Right lobe of liver (tissue), 6 donors: Measurements from ENCODE around the gene C2. TPM values are rescaled to one million over a fixed set of nuclear protein-coding genes. Genes with fewer than 3 reads are reported as not detected.
A peak's percentile ranks its signal among the peaks of the same experiment; 100 is the strongest.

ENCODE experiments used
- ATAC-seq, 4 donors: fragments of 200-7000 bp; cut with Tn5 transposase; one replicate each; pipeline ENCODE4 v1.9.1; 2020; ENCODE audit warnings: mild to moderate bottlenecking in 4 of 4, moderate library complexity in 4 of 4
- DNase-seq, 3 donors: peaks; one replicate each; pipeline ENCODE4 v3.0.0-alpha.2; 2020
- H3K27ac ChIP-seq, 3 donors: fragments of 200-600 bp; one replicate each; pipeline ENCODE4 v1.8.0; 2022
- H3K27me3 ChIP-seq, 2 donors: fragments of 200-600 bp; one replicate each; pipeline ENCODE4 v1.8.0; 2022
- H3K36me3 ChIP-seq, 4 donors: fragments of 200-600 bp; sonication (generic) in 1 of 4; one replicate each; pipeline versions ENCODE4 v1.5.1 to v1.8.0; 2017 to 2022; ENCODE audit warnings: control low read depth in 1 of 4
- H3K4me1 ChIP-seq, 4 donors: fragments of 200-600 bp; sonication (generic) in 1 of 4; one replicate each; pipeline versions ENCODE4 v1.5.1 to v1.8.0; 2017 to 2022; ENCODE audit warnings: control low read depth in 1 of 4
- H3K4me3 ChIP-seq, 3 donors: fragments of 200-600 bp; one replicate each; pipeline ENCODE4 v1.8.0; 2022
- H3K9me3 ChIP-seq, 4 donors: fragments of 200-600 bp; sonication (generic) in 1 of 4; one replicate each; pipeline versions ENCODE4 v1.5.1 to v1.8.0; 2017 to 2022; ENCODE audit warnings: control low read depth in 1 of 4
- POLR2A ChIP-seq: fragments of 450-650 bp; IDR thresholded peaks from one replicate; pipeline ENCODE4 v1.6.1; 2017; ENCODE audit warnings: antibody characterized with exemption, mild to moderate bottlenecking
- WGBS: methylation state at CpG from one replicate; pipeline ENCODE4 v1.1.6; 2018; ENCODE audit warnings: low coverage, low lambda C conversion rate; ENCODE audit not compliant: insufficient coverage; ENCODE audit errors: missing lambda C conversion rate; 5-methylcytosine and 5-hydroxymethylcytosine counted together
- intact Hi-C, 2 donors: fragments of 100-400 bp; cut with DNase I; formaldehyde crosslinking; loops; one replicate each; pipeline versions ENCODE4 v1.11.2 to v1.14.1; 2022
- total RNA-seq, 6 experiments: library from RNA; depleted of rRNA in 2 of 6; stranded (reverse); fragments of >200 nt in 2 of 6; fragmentation: NEBNext Ultra II Directional in 3 of 6; extraction: Animal tissue kit (Norgen Biotek cat#: 25700) in 3 of 6; gene quantifications; one replicate each; pipeline versions ENCODE4 v1.1.0 to v1.2.4, GENCODE V29; 2016 to 2023
- TF ChIP-seq, protein P1 (sequence below), 4 donors: fragments of 200-600 bp in 3 of 4; fragments of 450-650 bp in 1 of 4; IDR thresholded peaks; one replicate each; pipeline versions ENCODE4 v1.5.1 to v1.8.0; 2016 to 2022; ENCODE audit warnings: antibody characterized with exemption in 4 of 4, mild to moderate bottlenecking in 2 of 4
- donor health status: DM: no; HTN: yes; CAD: no.
- donor health status: DM: no; HTN: no; CAD: no.
- donor health status: DM: no; HTN: no; CAD: no.
- donor health status: DM: no; HTN: yes; CAD: no.
- donor health status: DM: no; HTN: yes; CAD: no.

The C2 gene
- total RNA-seq, 6 experiments from 2014 or later: 309 to 739 (median 533) TPM

DNA sequence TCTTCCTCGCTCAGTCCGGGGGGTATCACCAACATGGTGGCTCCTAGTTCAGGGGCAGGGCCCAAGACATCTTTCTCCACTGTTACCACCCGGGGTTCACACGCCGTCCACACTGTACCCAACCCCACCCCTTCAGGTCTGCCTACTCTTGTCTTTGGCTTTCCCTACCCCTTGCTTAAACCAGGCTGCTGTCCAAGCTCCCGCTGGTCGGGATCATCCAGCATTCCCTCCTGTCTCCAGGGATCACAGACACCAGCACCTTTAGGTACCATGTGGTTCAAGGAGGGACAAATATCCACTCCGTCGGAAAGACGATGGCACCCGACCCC, 30.9 kb downstream of the C2 start:
- H3K36me3 ChIP-seq: peaks cover 0 to 62% (median 25%) of the 10 kb centered on the region in 4 donors

DNA sequence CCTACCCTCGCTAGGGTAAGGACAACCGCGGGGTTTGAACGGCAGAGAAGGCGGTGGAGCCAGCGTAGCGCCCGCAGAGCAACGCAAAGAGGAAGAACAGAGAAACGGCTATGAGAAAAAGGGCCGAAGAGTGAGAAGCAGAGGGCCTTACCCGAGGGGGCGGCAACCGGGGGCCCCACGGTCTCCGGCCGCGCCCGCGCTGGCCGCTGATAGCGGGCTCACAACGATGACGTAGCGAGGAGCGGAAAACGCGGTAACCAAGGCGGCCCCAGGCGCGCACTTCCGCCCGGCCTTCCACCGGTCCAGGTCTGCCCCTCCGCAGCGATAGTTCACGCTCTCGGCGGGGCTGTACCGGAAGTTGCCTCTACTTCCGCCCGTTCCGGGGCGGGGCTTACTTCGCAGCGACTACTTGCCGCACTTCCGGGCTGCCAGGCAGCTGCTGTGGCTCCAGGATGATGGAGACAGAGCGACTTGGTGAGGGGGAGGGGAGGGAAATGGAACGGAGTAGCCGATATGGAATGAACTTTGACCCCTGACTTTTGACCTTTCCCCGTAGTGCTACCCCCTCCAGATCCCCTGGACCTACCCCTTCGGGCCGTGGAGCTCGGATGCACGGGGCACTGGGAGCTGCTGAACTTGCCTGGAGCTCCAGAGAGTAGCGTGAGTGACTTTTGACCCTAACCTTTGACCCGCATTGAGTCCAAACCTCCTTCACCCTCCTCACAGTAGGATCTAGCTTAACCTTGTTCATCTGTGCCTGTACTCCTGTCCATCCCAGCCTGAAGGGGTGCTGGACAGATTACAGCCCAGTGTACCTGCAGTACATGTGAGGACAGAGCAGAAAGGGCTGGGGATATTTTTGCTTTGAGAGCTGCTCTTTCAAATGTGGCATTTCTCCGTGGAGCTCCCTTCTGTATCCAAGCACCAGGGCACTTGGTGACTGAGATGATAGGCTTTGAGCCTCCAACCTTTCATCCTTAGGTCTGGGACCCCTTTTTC, 31.5 kb downstream of the C2 start, which contains the start of the genes NELFE and SKIC2:
TSS of gene NELFE (minus strand) at position 231 of the 999 bp plus-strand sequence. CDS start 525 bp downstream, outside the sequence.
TSS of gene SKIC2 (plus strand) at position 435 of the 999 bp plus-strand sequence. CDS start at position 453, 18 bp downstream.
- TF ChIP-seq POLR2A: peak; percentile 69
- TF ChIP-seq, protein P1, sequence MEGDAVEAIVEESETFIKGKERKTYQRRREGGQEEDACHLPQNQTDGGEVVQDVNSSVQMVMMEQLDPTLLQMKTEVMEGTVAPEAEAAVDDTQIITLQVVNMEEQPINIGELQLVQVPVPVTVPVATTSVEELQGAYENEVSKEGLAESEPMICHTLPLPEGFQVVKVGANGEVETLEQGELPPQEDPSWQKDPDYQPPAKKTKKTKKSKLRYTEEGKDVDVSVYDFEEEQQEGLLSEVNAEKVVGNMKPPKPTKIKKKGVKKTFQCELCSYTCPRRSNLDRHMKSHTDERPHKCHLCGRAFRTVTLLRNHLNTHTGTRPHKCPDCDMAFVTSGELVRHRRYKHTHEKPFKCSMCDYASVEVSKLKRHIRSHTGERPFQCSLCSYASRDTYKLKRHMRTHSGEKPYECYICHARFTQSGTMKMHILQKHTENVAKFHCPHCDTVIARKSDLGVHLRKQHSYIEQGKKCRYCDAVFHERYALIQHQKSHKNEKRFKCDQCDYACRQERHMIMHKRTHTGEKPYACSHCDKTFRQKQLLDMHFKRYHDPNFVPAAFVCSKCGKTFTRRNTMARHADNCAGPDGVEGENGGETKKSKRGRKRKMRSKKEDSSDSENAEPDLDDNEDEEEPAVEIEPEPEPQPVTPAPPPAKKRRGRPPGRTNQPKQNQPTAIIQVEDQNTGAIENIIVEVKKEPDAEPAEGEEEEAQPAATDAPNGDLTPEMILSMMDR (IDR thresholded peaks at IDR 0.05): no peak
- Histone ChIP-seq H3K9me3 (no peaks in the 10 kb centered on the region), H3K36me3 (peaks cover 0 to 62% (median 27%) of the 10 kb centered on the region in 4 donors), H3K27me3 (no peaks in the 10 kb centered on the region), H3K4me3 (peak within 1 kb of the TSS; percentile 86 to 91 (median 87)), H3K27ac (peak within 1 kb of the TSS; percentile 59 to 81 (median 65)), H3K4me1 (peaks cover 0 to 19% (median 7%) of the 10 kb centered on the region in 4 donors)
- intact Hi-C loops: loop anchor here in 1 of 2 donors (10.0 kb wide), 1 partner anchor 54 kb away; the partner anchor contains the start of gene ZBTB12
- DNase-seq (peak; percentile 98 to 99 (median 99)), ATAC-seq (peak; percentile 96 to 98 (median 98))
- WGBS: 0% methylated on average over 5 of the region's 59 CpGs

More for the DNA sequence above, 30.9 kb downstream of the C2 start:
- TF ChIP-seq, protein P1 (IDR thresholded peaks at IDR 0.05): no peak
- ATAC-seq: peak; percentile 3 to 24 (median 4)
- Histone ChIP-seq H3K27me3 (no peaks in the 10 kb centered on the region), H3K4me3 (peak overlapping the region; percentile 86 to 91 (median 87)), H3K4me1 (peaks cover 0 to 19% (median 7%) of the 10 kb centered on the region in 4 donors), H3K9me3 (no peaks in the 10 kb centered on the region), H3K27ac (peak overlapping the region; percentile 59 to 81 (median 65))
- intact Hi-C loops: loop anchor here in 1 of 2 donors (10.0 kb wide), 1 partner anchor 54 kb away; the partner anchor contains the start of gene ZBTB12
- DNase-seq: no peak
- WGBS: 13% methylated on average over 8 of the region's 11 CpGs

DNA sequence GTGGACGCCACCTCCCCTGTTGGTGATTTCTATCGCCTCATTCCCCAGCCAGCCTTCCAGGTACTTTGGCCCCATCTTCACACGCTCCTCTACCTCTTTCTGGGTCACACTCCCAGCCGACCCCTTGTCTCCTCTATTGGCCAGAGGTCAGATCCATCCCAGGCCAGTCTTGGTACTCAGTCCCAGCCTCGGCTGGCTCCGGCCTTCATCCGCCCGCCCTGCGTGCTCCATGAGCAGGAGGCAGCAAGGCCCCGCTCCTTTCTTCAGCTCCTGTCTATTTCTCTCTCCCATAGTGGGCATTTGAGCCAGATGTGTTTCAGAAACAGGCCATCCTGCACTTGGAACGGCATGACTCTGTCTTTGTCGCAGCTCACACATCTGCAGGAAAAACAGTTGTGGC, 34.1 kb downstream of the C2 start:
- ATAC-seq (no peak), DNase-seq (no peak)
- Histone ChIP-seq H3K36me3 (peaks cover 13 to 58% (median 33%) of the 10 kb centered on the region in 4 donors), H3K27me3 (no peaks in the 10 kb centered on the region), H3K9me3 (no peaks in the 10 kb centered on the region), H3K4me3 (no peak overlapping the region), H3K4me1 (peaks cover 0 to 34% (median 15%) of the 10 kb centered on the region in 4 donors), H3K27ac (no peak overlapping the region)
- WGBS: 93% methylated on average over 11 of the region's 12 CpGs
- intact Hi-C loops: no loop called here
- no peak for TF ChIP-seq POLR2A
- TF ChIP-seq, protein P1 (IDR thresholded peaks at IDR 0.05): no peak

DNA sequence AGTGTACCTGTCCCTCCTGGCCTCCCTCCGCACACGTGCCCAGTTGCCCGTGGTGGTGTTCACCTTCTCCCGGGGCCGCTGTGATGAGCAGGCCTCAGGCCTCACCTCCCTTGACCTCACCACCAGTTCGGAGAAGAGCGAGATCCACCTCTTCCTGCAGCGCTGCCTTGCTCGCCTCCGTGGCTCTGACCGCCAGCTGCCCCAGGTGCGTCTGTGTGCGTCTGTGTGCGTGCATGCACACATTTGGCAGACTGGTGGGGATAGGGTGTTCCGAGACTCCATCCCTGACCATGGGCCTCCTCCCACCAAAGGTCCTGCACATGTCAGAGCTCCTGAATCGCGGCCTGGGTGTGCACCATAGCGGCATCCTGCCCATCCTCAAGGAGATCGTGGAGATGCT, 36.4 kb downstream of the C2 start:
- Histone ChIP-seq H3K4me3 (no peak overlapping the region), H3K27ac (no peak overlapping the region), H3K9me3 (no peaks in the 10 kb centered on the region), H3K36me3 (peaks cover 15 to 75% (median 42%) of the 10 kb centered on the region in 4 donors), H3K27me3 (no peaks in the 10 kb centered on the region), H3K4me1 (peaks cover 0 to 21% (median 10%) of the 10 kb centered on the region in 4 donors)
- intact Hi-C loops: no loop called here
- TF ChIP-seq, protein P1 (IDR thresholded peaks at IDR 0.05): no peak
- TF ChIP-seq POLR2A: no peak
- WGBS: 93% methylated on average over 12 of the region's 19 CpGs
- DNase-seq: no peak
- ATAC-seq: no peak
